Left renal pelvis (tissue), 4 donors: Measurements from ENCODE around the gene NUDT21. TPM values are rescaled to one million over a fixed set of nuclear protein-coding genes. Genes with fewer than 3 reads are reported as not detected.
"Not testable (repeated sequence)": the region's sequence is repeated elsewhere in the genome, so short reads cannot be mapped to it uniquely, and the experiment has no call there.

Experiments used
- DNase-seq, 4 donors: peaks; one replicate each; pipeline ENCODE4 v3.0.0-alpha.2; 2013; ENCODE audit warnings: low read depth in 4 of 4, low spot score in 3 of 4
- polyA plus RNA-seq, 4 donors: library from polyadenylated mRNA; unstranded; fragments of 120-200 nt; gene quantifications; one replicate each; pipeline ENCODE4 v1.2.1, GENCODE V29; 2013; ENCODE audit not compliant: insufficient read length in 4 of 4

Gene NUDT21
- polyA plus RNA-seq = 100 to 1,000 TPM; 119 to 154 (median 128) TPM

GRCh38 chr16:56450986-56451752 is at the start of gene NUDT21, which contains the start of gene OGFOD1:
TSS of gene NUDT21 (minus strand) at chr16:56451332. CDS start at chr16:56451202, 130 bp downstream.
TSS of gene OGFOD1 (plus strand) at chr16:56451554. CDS start at chr16:56451613, 59 bp downstream.
- DNase-seq = peak; percentile 89 to 96 (median 91)

- no peak for DNase-seq
Measured at GRCh38 chr16:56493815-56494214, 42.7 kb upstream of the NUDT21 start.

- DNase-seq = no peak
Measured at GRCh38 chr16:56493126-56493525, 42.0 kb upstream of the NUDT21 start.

GRCh38 chr16:56491657-56492261 is 40.6 kb upstream of the NUDT21 start:
- no peak for DNase-seq

GRCh38 chr16:56488868-56489267 is 37.7 kb upstream of the NUDT21 start:
- DNase-seq = not testable (repeated sequence)

GRCh38 chr16:56488035-56488434 is 36.9 kb upstream of the NUDT21 start:
- no peak for DNase-seq

- DNase-seq = no peak
Measured at GRCh38 chr16:56483394-56483793, 32.3 kb upstream of the NUDT21 start.

GRCh38 chr16:56482683-56483236 is 31.6 kb upstream of the NUDT21 start:
- DNase-seq = no peak

- peak; percentile 10 to 73 (median 24) for DNase-seq
Measured at GRCh38 chr16:56481468-56482122, 30.5 kb upstream of the NUDT21 start.

- DNase-seq = no peak
Measured at GRCh38 chr16:56480776-56481467, 29.8 kb upstream of the NUDT21 start.

GRCh38 chr16:56479469-56479868 is 28.3 kb upstream of the NUDT21 start:
- no peak for DNase-seq

- no peak for DNase-seq
Measured at GRCh38 chr16:56478281-56479049, 27.3 kb upstream of the NUDT21 start.

GRCh38 chr16:56477096-56477878 is 26.2 kb upstream of the NUDT21 start:
- DNase-seq = no peak

- DNase-seq = no peak
Measured at GRCh38 chr16:56475201-56475600, 24.1 kb upstream of the NUDT21 start.

- DNase-seq = no peak
Measured at GRCh38 chr16:56470666-56471065, 19.5 kb upstream of the NUDT21 start.

GRCh38 chr16:56470232-56470631 is 19.1 kb upstream of the NUDT21 start:
- DNase-seq = no peak

GRCh38 chr16:56469748-56470147 is 18.6 kb upstream of the NUDT21 start:
- no peak for DNase-seq

GRCh38 chr16:56468800-56469199 is 17.7 kb upstream of the NUDT21 start:
- DNase-seq = no peak

- no peak for DNase-seq
Measured at GRCh38 chr16:56466344-56466743, 15.2 kb upstream of the NUDT21 start.
